Psoas muscle (tissue), 8 donors: ENCODE data around the gene TMEM256. TPM values are rescaled to one million over a fixed set of nuclear protein-coding genes. Genes with fewer than 3 reads are reported as not detected.

ENCODE experiments used
- ATAC-seq, 4 donors: fragments of 200-7000 bp; cut with Tn5 transposase; one replicate each; pipeline ENCODE4 v1.9.1; 2020; ENCODE audit warnings: moderate library complexity in 3 of 4, mild to moderate bottlenecking in 2 of 4
- DNase-seq, 2 donors: peaks; one replicate each; pipeline ENCODE4 v3.0.0-alpha.2; 2020
- H3K27ac ChIP-seq: fragments of 200-600 bp; one replicate; pipeline ENCODE4 v1.8.0; 2022
- H3K27me3 ChIP-seq, 3 donors: fragments of 200-600 bp in 1 of 3; one replicate each; pipeline versions ENCODE4 v1.6.1 to v1.8.0; 2013 to 2022; ENCODE audit warnings: low read length in 2 of 3, mild to moderate bottlenecking in 2 of 3, moderate library complexity in 1 of 3; ENCODE audit not compliant: insufficient read depth in 3 of 3
- H3K36me3 ChIP-seq, 2 donors: fragments of 200-600 bp in 1 of 2; one replicate each; pipeline versions ENCODE4 v1.6.1 to v1.8.0; 2013 to 2022; ENCODE audit warnings: low read depth in 1 of 2, mild to moderate bottlenecking in 1 of 2, moderate library complexity in 1 of 2; ENCODE audit not compliant: insufficient read depth in 1 of 2
- H3K4me1 ChIP-seq: fragments of 200-600 bp; one replicate; pipeline ENCODE4 v1.8.0; 2022
- H3K4me3 ChIP-seq: fragments of 200-600 bp; one replicate; pipeline ENCODE4 v1.8.0; 2022; ENCODE audit warnings: mild to moderate bottlenecking
- H3K9me3 ChIP-seq: fragments of 200-600 bp; one replicate; pipeline ENCODE4 v1.8.0; 2022
- WGBS, 3 donors: extraction: QIAGEN DNeasy Blood & Tissue Kit; methylation state at CpG; one replicate each; pipeline versions ENCODE4 v1.1.6 to v1.1.7; 2013; 5-methylcytosine and 5-hydroxymethylcytosine counted together
- intact Hi-C, 2 donors: fragments of 100-400 bp; cut with DNase I; formaldehyde crosslinking; loops; one replicate each; pipeline versions ENCODE4 v1.11.0 to v1.14.2; 2022
- polyA plus RNA-seq, 3 donors: library from polyadenylated mRNA; stranded (reverse); fragments of 200-250 nt; gene quantifications; one replicate each; pipeline ENCODE4 v1.2.3, GENCODE V29; 2013
- total RNA-seq, 4 donors: library from RNA; stranded (reverse); fragmentation: NEBNext Ultra II Directional in 2 of 4; extraction: Animal tissue kit (Norgen Biotek cat#: 25700) in 2 of 4; gene quantifications; one replicate each; pipeline versions ENCODE4 v1.2.1 to v1.2.4, GENCODE V29; 2021 to 2023
- TF ChIP-seq, protein P1 (sequence below): fragments of 200-600 bp; IDR thresholded peaks from one replicate; pipeline ENCODE4 v1.8.0; 2022; ENCODE audit warnings: antibody characterized with exemption
- donor health status: healthy with polysubstance abuse.
- donor health status: DM: no; HTN: no; CAD: no; lungs with moderate emphysema.
- donor health status: Bipolar disorder and iron deficiency.
- donor health status: healthy.
- donor health status: DM: yes; HTN: yes; CAD: no.
- donor health status: DM: no; HTN: no; CAD: no.
- donor health status: DM: no; HTN: no; CAD: no.
- donor health status: DM: yes; HTN: yes; CAD: no.

TMEM256 gene
- total and polyA plus RNA-seq, 7 donors: 47.1 to 80.4 (median 62.4) TPM

DNA sequence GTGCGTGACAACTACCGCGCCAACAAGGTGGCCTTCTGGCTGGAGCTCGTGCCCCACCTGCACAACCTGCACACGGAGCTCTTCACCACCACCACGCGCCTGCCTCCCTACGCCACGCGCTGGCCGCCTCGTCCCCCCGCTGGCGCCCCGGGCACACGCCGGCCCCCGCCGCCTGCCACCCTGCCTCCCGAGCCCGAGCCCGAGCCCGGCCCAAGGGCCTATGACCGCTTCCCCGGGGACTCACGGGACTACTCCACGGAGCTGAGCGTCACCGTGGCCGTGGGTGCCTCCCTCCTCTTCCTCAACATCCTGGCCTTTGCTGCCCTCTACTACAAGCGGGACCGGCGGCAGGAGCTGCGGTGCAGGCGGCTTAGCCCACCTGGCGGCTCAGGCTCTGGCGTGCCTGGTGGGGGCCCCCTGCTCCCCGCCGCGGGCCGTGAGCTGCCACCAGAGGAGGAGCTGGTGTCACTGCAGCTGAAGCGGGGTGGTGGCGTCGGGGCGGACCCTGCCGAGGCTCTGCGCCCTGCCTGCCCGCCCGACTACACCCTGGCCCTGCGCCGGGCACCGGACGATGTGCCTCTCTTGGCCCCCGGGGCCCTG, 13.3 kb upstream of the TMEM256 start:
- TF ChIP-seq, protein P1, sequence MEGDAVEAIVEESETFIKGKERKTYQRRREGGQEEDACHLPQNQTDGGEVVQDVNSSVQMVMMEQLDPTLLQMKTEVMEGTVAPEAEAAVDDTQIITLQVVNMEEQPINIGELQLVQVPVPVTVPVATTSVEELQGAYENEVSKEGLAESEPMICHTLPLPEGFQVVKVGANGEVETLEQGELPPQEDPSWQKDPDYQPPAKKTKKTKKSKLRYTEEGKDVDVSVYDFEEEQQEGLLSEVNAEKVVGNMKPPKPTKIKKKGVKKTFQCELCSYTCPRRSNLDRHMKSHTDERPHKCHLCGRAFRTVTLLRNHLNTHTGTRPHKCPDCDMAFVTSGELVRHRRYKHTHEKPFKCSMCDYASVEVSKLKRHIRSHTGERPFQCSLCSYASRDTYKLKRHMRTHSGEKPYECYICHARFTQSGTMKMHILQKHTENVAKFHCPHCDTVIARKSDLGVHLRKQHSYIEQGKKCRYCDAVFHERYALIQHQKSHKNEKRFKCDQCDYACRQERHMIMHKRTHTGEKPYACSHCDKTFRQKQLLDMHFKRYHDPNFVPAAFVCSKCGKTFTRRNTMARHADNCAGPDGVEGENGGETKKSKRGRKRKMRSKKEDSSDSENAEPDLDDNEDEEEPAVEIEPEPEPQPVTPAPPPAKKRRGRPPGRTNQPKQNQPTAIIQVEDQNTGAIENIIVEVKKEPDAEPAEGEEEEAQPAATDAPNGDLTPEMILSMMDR: no peak
- Histone ChIP-seq H3K27me3 (no peaks in the 10 kb centered on the region), H3K4me1 (no peaks in the 10 kb centered on the region), H3K27ac (no peak overlapping the region), H3K9me3 (no peaks in the 10 kb centered on the region), H3K36me3 (peaks cover 0 to 5% of the 10 kb centered on the region in 2 donors), H3K4me3 (no peak overlapping the region)
- intact Hi-C loops: no loop called here
- DNase-seq (no peak), ATAC-seq (no peak)
- WGBS, 3 donors: 95% methylated on average over 41 to 54 of the region's 54 CpGs

DNA sequence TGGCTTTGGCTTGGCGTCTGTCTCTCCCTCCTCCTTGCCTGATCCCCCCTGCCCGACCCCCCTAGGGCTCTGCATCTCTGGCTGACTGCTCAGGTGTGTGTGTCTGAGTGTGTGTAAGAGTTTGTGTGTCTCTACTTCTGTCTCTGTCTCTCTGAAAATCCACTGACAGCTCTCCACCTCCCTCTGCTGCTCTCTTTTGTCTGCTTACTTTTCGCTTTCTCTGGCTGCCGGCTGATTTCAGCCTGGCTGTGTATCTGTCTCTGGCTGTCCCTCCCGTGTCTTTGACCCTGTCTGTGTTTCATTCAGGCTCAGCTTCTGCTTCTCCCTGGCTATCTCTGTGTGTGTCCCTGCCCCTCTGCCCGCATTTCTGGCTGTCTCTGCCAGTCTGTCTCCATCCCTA, 12.4 kb upstream of the TMEM256 start:
- no peak overlapping the region for H3K27ac ChIP-seq
- no peak for DNase-seq
- TF ChIP-seq, protein P1: no peak
- ATAC-seq: no peak
- intact Hi-C loops: no loop called here
- no peak overlapping the region for H3K4me3 ChIP-seq
- WGBS, 3 donors: 80 to 84% (median 81%) methylated on average over 6 of the region's 6 CpGs
- H3K4me1 ChIP-seq: no peaks in the 10 kb centered on the region
- H3K9me3 ChIP-seq: no peaks in the 10 kb centered on the region
- peaks cover 0 to 5% of the 10 kb centered on the region in 2 donors for H3K36me3 ChIP-seq
- H3K27me3 ChIP-seq: no peaks in the 10 kb centered on the region

DNA sequence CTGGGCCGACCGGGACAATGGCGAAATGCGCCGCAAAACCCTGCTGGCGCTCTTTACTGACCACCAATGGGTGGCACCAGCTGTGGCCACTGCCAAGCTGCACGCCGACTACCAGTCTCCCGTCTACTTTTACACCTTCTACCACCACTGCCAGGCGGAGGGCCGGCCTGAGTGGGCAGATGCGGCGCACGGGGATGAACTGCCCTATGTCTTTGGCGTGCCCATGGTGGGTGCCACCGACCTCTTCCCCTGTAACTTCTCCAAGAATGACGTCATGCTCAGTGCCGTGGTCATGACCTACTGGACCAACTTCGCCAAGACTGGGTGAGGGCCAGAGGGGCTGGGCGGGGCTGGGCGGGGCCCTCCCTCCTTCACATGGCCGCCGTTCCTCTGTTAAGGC, 11.9 kb upstream of the TMEM256 start:
- Histone ChIP-seq H3K4me3 (no peak overlapping the region), H3K36me3 (peaks cover 0 to 5% of the 10 kb centered on the region in 2 donors), H3K27me3 (no peaks in the 10 kb centered on the region), H3K9me3 (no peaks in the 10 kb centered on the region), H3K27ac (no peak overlapping the region), H3K4me1 (no peaks in the 10 kb centered on the region)
- no peak for DNase-seq
- TF ChIP-seq, protein P1: no peak
- ATAC-seq: no peak
- 85 to 86% (median 85%) methylated on average over 23 of the region's 23 CpGs for WGBS, 3 donors
- intact Hi-C loops: no loop called here

DNA sequence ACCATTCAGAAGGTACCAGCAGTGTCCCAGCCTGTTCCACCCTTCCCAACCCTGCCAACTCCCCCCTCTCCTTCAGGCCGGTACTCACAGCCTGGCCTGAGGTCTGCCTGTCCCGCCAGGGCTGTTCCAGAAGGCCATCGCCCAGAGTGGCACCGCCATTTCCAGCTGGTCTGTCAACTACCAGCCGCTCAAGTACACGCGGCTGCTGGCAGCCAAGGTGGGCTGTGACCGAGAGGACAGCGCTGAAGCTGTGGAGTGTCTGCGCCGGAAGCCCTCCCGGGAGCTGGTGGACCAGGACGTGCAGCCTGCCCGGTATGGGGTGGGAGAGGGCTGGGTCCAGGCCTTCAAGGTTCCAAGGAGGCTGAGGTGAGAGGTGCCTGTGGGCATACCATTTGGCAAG, 10.9 kb upstream of the TMEM256 start:
- Histone ChIP-seq H3K27me3 (no peaks in the 10 kb centered on the region), H3K4me1 (no peaks in the 10 kb centered on the region), H3K9me3 (no peaks in the 10 kb centered on the region), H3K4me3 (no peak overlapping the region), H3K27ac (no peak overlapping the region), H3K36me3 (peaks cover 0 to 5% of the 10 kb centered on the region in 2 donors)
- intact Hi-C loops: no loop called here
- no peak for ATAC-seq
- WGBS, 3 donors: 80 to 85% (median 82%) methylated on average over 14 of the region's 14 CpGs
- TF ChIP-seq, protein P1: no peak
- no peak for DNase-seq
